Measurements from ENCODE around the gene SETD1B. TPM values are rescaled to one million over a fixed set of nuclear protein-coding genes. Genes with fewer than 3 reads are reported as not detected.
A peak's percentile ranks its signal among the peaks of the same experiment; 100 is the strongest.
"Not testable (repeated sequence)": the region's sequence is repeated elsewhere in the genome, so short reads cannot be mapped to it uniquely, and the experiment has no call there.

Gene SETD1B
- total RNA-seq, 4 donors from 2014 or later: 1.3 to 63.6 (median 5.6) TPM

DNA sequence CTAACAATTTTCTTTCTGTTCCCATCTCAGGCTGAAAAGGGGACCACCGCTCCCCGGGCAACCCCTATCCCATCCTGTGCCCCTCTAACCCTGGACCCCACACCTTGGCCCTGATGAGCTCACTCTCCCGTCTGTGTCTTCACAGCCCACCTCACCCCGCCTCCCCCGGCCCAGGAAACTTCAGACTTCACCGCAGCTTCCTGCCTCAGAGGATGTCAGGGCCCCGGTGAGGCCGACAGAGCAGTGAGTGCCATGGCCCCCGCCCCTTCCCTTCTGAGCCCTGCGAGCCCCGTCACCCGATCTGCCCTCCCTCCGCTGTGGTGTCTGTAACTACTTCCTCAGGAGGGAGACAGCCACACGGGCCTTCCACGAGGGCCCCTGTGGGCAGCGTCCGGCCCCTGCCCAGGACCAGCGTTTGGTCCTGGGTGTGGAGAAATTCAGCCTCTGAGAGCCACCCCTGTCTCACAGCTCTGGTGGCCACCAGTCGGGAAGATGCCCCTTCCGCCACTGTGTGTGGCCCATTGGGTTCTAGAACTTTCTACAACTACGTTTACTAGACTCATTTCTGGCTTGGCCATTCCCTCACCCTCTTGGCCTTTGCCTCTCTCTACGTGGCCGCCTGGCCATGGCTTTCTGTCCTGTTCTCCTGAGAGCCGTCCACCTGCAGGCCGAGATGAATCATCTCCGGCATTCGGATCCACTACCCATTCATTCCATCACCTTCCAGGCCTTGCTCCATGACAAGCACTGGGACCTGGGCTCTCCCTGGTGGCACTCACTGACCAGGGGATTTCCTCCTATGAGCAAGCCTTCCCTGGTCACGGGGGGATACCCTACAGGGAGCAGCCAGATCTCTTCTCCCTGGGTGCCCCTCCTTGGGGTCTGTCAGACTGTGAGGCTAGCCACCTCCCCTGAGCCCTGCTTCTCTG, 13.7 kb upstream of the SETD1B start:
- H3K4me1 ChIP-seq: peaks cover 1 to 16% of the 10 kb centered on the region in 2 donors
- intact Hi-C loops (cut with DNase I; ENCODE audit: low total_unique reads): loop anchor here (5.0 kb wide), 1 partner anchor 93 kb away; no protein-coding TSS in a partner anchor
- no peaks in the 10 kb centered on the region for H3K36me3 ChIP-seq
- TF ChIP-seq, protein P1, sequence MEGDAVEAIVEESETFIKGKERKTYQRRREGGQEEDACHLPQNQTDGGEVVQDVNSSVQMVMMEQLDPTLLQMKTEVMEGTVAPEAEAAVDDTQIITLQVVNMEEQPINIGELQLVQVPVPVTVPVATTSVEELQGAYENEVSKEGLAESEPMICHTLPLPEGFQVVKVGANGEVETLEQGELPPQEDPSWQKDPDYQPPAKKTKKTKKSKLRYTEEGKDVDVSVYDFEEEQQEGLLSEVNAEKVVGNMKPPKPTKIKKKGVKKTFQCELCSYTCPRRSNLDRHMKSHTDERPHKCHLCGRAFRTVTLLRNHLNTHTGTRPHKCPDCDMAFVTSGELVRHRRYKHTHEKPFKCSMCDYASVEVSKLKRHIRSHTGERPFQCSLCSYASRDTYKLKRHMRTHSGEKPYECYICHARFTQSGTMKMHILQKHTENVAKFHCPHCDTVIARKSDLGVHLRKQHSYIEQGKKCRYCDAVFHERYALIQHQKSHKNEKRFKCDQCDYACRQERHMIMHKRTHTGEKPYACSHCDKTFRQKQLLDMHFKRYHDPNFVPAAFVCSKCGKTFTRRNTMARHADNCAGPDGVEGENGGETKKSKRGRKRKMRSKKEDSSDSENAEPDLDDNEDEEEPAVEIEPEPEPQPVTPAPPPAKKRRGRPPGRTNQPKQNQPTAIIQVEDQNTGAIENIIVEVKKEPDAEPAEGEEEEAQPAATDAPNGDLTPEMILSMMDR (IDR thresholded peaks at IDR 0.05): no peak
- TF ChIP-seq POLR2A (IDR thresholded peaks at IDR 0.05): no peak
- H3K27ac ChIP-seq: peak overlapping the region in 1 of 2 donors; percentile 9
- DNase-seq: no peak
- H3K27me3 ChIP-seq: no peaks in the 10 kb centered on the region
- no peak overlapping the region for H3K4me3 ChIP-seq
- H3K9me3 ChIP-seq: no peaks in the 10 kb centered on the region

DNA sequence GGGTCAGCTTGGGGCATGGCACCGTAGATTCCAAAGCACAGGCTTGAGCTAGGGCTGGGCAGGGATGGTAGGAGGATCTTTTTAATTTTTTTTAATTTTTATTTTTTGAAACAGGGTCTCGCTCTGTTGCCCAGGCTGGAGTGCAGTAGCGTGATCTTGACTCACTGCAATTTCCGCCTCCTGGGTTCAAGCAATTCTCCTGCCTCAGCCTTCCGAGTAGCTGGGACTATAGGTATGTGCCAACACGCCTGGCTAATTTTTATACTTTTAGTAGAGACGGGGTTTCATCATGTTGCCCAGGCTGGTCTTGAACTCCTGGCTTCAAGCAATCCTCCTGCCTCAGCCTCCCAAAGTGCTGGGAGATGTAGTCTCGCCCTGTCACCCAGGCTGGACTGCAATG, 13.0 kb upstream of the SETD1B start:
- H3K36me3 ChIP-seq, H3K9me3 ChIP-seq, H3K27ac ChIP-seq, DNase-seq, H3K4me3 ChIP-seq, H3K27me3 ChIP-seq: not testable (repeated sequence)
- intact Hi-C loops (cut with DNase I; ENCODE audit: low total_unique reads): loop anchor here (5.0 kb wide), 1 partner anchor 93 kb away; no protein-coding TSS in a partner anchor
- peaks cover 8 to 22% of the 10 kb centered on the region in 2 donors for H3K4me1 ChIP-seq

DNA sequence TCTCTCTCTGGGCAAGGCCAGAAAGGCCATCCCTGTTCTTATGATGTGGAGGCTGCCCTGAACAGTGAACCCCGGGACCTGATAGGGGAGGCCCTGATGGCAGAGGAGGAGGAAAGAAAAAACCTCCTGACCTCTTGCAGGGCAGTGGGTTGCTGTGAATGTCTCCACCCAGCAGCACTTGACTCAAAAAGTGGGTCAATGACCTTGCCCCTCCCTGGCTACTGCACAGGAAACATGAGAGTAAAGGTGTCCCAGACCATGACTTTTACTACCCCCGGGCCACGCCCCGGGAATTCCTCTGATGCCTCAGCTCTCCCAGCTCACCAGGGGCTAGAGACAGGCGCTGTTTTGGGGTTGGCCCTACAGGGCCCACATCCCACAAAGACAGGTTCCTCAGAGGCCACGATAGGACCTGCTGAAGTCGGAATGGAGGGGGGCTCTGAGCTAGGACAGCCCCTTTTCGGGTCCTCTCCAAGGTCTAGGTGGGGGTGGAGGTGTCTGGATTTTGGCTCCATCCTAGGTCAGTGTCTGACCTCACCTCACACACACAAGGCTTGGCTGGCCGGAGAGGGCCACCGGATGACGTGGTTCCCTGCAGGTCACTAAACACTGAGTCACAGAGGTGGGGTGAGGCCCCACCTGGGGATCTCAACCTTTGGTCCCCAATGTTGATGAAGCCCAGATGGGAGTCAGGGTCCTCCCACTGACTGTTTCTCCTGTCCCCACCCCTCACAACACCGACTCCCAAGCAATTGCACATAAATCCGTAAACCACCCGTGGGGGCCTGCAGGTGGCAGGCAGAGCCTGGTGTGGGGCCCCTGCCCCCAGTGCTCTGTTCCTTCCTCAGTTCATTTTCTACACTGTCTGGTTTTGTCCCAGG, 11.9 kb upstream of the SETD1B start:
- Histone ChIP-seq H3K27me3 (no peaks in the 10 kb centered on the region), H3K4me3 (no peak overlapping the region), H3K4me1 (peaks cover 17 to 31% of the 10 kb centered on the region in 2 donors), H3K27ac (no peak overlapping the region), H3K36me3 (no peaks in the 10 kb centered on the region), H3K9me3 (no peaks in the 10 kb centered on the region)
- DNase-seq: no peak
- intact Hi-C loops (cut with DNase I; ENCODE audit: low total_unique reads): loop anchor here (5.0 kb wide), 1 partner anchor 95 kb away; no protein-coding TSS in a partner anchor
- TF ChIP-seq, protein P1 (IDR thresholded peaks at IDR 0.05): no peak
- TF ChIP-seq POLR2A (IDR thresholded peaks at IDR 0.05): no peak

DNA sequence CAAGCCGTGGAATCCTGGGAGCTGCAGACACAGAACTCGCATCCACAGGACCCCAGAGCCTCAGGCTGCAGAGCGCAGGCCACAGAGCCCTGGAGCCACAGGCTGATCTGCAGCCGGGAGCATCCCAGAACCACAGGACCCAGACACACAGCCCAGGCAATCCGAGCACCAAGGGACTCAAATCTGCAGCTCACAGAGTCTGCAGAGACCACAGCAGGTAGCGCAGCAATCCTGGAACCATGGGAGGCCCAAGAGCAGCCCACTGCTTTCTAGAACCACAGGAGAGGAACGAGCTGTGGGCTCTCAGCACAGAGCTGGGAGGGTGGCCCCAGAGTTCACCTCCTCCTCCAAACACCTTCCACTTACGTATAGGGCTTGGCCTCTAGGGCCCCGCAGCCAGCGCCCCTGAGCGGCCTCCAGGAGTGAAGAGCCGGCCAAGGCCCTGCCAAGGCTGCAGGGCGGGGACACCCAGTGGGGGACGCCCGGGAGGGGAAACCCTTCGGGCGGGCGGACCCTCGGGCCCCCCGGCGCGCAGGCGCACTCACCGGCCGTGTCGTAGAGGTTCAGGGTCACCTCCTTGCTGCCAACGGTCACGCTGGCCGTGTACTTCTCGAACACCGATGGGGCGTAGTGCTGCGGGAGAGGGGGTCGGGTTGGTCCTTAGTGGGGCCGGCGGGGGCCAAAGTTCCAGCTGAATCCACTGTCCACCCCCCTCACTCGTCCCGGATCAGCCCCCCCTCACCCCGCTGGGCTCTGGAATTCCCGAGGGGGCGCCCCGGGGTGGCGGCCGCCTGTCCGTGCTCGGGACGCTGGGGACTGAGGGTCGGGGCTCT, 11.0 kb upstream of the SETD1B start:
- no peaks in the 10 kb centered on the region for H3K36me3 ChIP-seq
- H3K27ac ChIP-seq: peak overlapping the region; percentile 81 to 100
- H3K27me3 ChIP-seq: no peaks in the 10 kb centered on the region
- no peaks in the 10 kb centered on the region for H3K9me3 ChIP-seq
- intact Hi-C loops (cut with DNase I; ENCODE audit: low total_unique reads): loop anchor here (5.0 kb wide), 1 partner anchor 96 kb away; no protein-coding TSS in a partner anchor
- H3K4me1 ChIP-seq: peaks cover 21 to 38% of the 10 kb centered on the region in 2 donors
- H3K4me3 ChIP-seq: peak overlapping the region; percentile 42 to 44
- no peak for DNase-seq
- TF ChIP-seq, protein P1 (IDR thresholded peaks at IDR 0.05): no peak
- no peak for TF ChIP-seq POLR2A (IDR thresholded peaks at IDR 0.05)

DNA sequence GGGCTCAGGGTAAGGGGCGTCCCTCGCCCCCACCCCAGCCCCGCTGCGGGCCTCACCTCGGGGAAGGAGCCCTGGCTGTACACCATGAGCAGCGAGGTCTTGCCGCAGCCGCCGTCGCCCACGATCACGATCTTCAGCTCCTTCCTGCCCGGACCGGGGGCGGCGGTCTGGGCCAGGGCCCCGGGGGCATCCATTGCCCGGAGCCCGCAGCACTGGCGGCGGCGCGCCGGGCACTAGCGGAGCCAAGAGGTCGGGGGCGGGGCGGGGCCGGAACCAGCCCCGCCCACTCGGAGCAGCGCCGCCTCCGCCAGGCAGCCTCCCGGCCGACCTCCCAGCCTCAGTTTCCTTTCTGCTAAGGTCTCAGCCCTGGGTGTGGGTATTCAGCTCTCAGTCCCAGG, 10.4 kb upstream of the SETD1B start, which contains the start of gene RHOF:
RHOF (minus strand) TSS at position 249 of the 398 bp plus-strand sequence; CDS start at position 194, 55 bp downstream.
- Histone ChIP-seq H3K9me3 (no peaks in the 10 kb centered on the region), H3K4me1 (peaks cover 27 to 43% of the 10 kb centered on the region in 2 donors), H3K4me3 (peak within 1 kb of the TSS; percentile 42 to 44), H3K27me3 (no peaks in the 10 kb centered on the region), H3K36me3 (no peaks in the 10 kb centered on the region), H3K27ac (peak within 1 kb of the TSS; percentile 100)
- DNase-seq: no peak
- TF ChIP-seq, protein P1 (IDR thresholded peaks at IDR 0.05): no peak
- peak in 1 of 2 donors; percentile 25 for TF ChIP-seq POLR2A (IDR thresholded peaks at IDR 0.05)
- intact Hi-C loops (cut with DNase I; ENCODE audit: low total_unique reads): loop anchor here (5.0 kb wide), 1 partner anchor 96 kb away; no protein-coding TSS in a partner anchor

Measured in uterus (tissue), 4 donors.